GM21390 (cell line): ENCODE measurements around the gene GLDN.

Experiments used
- ATAC-seq: cut with Tn5 transposase; IDR thresholded peaks from one replicate; pipeline ENCODE4 v1.9.1; 2021; ENCODE audit not compliant: unreplicated experiment

Gene GLDN

DNA sequence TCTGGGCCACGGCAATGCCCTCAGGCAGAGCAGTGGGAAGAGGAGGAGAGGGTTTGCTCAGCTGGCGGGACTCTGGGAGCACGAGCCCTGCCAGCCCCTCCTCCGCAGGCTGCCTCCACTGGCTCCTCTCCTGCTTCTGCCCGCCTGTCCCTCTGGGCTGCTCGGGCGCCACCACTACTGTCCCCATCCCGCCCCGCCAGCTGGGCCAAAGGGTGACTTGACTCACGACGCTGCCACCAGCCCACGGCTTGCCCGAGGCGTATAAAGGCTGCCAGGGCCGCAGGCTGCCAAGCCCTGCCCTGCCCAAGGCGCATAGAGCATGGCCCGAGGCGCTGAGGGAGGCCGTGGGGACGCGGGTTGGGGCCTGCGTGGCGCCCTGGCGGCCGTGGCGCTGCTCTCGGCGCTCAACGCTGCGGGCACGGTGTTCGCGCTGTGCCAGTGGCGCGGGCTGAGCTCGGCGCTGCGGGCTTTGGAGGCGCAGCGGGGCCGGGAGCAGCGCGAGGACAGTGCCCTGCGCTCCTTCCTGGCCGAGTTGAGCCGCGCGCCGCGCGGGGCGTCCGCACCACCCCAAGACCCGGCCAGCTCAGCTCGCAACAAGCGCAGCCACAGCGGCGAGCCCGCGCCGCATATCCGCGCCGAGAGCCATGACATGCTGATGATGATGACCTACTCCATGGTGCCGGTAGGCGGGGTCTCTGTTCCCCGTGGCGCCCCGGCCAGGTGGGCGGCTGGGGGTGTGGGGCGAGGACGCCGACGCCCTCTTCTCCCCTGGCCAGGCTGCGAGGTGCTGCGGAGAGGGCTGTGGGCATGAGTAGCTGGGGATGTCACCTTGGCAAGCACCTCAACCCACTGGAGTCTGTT lies at the start of gene GLDN:
TSS of gene GLDN (plus strand) at position 290 of the 861 bp plus-strand sequence. CDS start at position 320, 30 bp downstream.
- no peak for ATAC-seq

DNA sequence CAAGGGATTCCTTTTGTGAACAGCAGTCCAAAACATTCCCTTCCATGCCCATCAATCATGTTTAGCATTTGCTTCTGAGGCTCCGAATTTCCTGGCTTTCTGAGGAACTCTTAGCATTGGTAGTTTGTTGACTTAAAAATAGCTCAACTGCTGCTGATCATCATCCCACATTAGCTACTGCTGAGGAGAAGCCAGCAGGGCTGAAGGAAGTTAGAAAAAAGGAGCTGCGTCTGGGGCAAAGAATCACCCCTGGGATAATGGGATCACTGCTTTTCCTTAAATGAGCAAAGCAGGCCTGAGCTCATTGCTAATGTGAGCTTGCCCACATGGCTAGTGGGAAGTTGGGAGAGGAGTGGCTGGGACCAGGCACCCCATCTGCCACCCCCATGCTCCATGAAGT lies 42.8 kb upstream of the GLDN start:
- no peak for ATAC-seq

DNA sequence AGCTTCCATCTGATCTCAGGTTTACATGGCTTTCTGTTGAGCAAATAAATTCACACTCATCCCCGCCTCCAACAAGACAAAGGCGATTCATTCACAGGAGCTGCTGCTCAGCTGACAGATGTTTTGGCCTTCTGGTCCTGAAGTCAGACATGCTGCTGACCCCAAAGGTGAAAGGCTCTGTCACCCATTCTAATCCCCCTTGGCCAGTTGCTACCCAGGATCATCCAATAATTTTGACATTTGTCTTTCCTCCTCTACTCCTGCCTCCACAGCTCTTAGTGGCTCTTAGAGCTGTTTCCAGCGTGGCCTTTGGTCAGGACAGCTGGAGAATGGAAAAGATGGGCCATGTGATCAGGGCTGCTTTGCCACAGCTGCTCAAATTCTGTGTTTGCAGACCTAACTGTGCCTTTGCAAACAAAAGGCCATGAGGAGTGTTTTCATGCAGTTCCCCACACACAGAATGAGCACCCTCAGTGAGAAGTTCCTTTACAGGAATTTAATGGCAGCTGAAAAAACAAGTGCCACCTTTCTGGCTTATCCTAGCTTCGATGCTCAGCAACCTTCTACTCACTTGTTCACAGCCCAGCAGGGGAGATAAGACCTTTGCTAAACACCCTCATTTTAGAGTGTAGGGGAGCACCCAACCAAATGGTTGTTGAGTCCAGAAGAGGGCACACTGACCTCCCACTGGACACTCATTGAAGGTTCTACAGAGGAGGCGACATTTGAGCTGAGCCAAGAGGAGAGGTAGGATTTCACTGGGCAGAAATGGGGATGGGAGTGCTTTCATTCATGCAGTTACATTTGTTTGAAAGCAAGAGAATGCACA lies 42.1 kb upstream of the GLDN start:
- no peak for ATAC-seq

DNA sequence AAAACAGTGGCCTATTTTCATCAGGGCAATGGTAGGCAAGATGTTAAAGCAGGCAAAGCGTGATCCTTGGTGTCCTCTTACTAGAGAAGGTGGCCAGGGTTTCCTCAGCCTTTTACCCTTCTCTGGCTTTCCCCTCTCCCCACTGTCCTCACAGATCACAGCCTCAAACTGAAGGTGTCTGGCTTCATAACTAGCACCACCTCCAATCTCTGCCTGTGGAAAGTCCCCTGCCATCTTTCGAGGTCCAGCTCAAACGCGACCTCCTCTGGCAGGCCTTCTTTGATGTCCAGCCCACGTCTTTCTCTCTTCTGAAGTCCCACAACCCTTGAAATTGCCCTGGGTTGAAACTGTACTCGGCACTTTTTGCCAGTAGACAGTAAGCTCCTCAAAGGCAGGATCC lies 39.0 kb upstream of the GLDN start:
- ATAC-seq, result no peak

DNA sequence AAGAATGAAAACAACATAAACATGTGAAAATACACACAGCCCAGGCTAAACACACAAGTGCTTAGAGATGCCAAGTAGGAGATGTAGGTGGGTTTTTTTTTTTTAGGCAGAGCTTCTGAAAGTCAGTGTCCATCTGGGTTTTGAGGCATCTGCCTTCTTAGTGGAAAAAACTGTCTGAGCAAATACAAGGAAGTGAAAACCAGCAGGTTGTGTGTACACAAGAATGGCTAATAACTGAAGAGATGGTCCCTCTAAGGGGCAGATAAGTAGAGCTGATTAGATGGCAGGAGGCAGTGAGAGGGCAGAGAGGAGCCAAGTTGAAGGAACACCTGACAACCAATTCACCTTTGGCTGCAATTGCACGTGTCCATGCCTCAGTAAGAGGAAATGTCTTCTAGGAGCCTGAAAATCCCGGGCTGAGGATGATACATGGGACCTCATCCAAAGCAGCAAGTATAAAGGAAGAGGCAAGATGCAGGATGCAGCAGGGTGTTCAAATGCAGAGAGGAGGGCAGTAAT lies 37.9 kb upstream of the GLDN start:
- no peak for ATAC-seq

DNA sequence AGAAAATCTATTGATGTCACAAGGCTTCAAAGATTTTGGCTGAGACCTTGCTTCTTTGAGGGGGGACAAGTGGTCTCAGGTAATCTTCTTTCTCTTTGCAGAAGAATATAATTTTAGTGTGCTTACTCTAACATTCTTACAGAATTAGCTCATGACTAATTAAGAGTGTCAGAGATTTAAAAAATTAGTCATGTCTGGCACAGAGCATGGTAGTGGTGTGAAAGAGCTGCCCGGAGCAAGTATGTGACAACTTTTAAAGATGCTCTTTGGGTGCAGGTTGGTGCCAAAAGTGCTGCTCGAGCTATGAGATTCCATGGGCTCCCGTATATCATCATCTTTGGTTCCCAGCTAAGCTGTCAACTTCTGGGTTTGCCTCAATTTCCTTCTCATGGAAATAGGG lies 34.1 kb upstream of the GLDN start:
- no peak for ATAC-seq

DNA sequence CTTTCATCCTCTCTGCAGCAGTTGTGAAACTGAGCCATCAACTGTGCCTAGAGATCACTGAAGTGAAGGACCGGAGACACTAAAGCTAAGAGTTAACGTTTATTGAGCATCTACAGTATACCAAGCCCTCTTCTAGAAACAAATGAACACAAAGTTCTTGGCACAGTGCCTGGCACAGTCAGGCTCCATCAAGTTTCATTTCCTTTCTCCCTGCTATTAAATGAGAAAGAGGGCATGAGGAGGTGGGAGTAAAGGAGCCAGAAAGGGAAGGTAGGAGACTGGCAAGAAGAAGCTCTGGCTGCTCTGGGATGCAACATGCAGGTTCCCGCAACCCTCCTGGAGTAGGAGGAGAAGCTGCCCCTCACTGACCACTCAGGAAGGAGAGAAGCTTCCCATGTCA lies 33.6 kb upstream of the GLDN start:
- no peak for ATAC-seq

DNA sequence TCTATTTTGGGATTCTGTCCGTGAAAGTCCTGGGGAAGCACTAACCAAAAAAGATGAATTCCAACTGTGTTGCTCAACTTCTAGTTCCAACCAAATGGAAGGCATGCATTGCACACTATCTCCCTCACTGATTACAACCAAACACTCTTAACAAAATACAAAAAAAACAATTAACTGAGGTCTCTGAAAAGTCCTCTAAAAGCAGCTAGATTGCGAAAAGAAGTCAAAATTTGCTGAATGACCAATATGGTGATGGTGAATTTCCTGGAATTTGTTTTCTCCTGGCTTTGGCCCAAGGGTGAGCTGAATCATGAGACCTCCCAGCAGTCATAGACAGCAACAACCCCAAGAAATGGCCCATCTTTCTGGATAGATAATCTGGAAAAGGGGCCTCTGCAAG lies 31.4 kb upstream of the GLDN start:
- ATAC-seq, result no peak

DNA sequence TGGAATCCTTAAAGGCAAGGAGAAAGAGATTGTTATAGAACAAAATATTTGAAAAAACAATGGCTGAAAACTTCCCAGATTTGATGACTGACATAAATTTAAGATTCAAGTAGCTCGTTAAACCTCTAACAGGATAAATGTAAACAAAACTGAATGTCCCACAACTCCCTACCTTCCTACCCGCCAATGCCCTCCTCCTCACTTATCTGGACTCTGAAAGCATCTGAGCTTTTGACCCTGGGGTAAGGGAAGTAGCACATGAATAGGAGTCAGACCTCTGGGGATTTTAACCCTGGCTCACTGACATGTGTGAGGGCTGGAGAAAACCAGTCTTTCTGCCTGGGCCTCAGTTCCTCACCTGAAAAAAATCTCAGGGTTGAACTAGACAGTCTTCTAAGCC lies 29.9 kb upstream of the GLDN start:
- ATAC-seq, result no peak

DNA sequence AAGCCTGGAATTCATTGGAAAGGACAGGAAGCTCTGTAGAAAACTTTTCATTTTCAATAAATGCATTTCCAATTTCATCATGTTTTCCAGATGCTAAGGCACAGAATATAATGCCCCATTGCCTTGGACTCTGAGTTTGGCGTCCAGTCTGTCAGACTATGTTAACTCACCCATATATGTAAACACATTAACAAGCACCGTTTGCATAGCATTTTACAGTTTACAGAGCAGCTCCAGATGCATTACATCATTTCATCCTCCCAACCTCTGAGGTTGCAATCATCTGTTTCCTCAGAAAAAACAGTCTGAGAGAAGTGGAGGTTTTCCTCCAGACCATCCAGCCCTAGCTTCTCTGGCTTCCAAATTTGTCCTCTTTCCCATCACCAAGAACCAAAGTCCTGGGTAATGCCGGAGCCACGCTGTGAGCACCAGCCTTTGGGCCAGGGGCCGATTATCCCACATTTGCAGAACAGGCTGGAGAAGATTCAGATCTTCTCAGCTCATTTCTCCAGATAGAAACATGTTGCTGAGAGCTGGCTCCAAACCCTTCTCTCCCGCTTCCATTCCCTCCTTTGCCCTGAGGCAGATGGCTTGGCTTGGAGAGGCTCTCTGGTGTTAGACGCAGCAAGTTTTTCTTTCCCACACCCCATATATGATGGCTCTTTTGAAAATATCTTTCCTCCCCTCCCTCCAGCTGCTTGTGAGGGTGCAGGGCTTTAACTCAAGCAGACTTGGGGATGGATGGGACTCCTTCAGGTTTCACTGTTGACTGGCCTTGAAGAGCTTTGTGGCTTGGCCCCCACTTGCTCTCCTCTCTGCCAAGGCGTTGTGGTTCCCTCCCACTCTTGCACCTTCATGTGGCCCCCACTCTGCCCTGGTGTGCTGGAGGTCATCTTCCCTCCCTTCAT lies 29.0 kb upstream of the GLDN start:
- ATAC-seq, result no peak

DNA sequence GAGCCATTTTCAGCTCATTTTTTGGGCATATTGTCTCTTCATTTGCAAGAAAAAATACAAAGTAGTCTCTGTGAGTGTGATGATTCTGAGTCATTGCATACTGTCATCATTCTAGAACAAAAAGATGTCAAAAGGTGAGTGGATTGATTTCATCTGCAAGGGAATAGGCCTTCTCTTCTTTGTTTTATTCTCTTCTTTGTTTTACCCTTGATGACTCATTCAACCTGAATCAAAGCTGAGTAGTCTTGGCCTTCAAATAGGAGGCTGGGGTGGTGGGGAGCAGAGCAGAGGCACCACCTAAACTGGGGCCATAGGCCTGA lies 28.4 kb upstream of the GLDN start:
- no peak for ATAC-seq

DNA sequence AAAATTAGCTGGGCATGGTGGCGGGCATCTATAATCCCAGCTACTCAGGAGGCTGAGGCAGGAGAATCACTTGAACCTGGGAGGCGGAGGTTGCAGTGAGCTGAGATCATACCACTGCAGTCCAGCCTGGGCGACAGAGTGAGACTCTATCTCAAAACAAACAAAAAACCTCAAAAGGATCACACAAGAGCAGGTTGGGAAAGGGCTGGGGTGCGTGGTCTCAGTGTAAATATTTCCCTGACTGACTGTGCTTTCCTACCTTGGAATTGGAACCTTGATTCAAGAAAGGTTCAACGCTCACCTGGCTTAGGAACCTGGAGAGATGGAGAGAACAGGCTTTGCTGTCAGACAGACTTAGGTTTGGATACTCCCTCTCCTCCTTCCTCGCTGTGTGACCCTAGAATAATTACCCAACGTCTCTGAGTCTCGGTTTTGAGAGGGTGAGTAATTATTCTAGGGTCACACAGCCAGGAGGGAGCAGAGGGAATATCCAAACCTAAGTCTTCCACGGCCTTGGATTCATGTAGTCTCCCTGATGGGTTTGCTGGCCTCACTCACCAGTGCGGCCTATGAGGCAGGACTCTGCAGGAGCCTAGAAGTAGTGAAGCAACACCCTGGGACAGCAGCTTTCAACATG lies 27.7 kb upstream of the GLDN start:
- no peak for ATAC-seq

DNA sequence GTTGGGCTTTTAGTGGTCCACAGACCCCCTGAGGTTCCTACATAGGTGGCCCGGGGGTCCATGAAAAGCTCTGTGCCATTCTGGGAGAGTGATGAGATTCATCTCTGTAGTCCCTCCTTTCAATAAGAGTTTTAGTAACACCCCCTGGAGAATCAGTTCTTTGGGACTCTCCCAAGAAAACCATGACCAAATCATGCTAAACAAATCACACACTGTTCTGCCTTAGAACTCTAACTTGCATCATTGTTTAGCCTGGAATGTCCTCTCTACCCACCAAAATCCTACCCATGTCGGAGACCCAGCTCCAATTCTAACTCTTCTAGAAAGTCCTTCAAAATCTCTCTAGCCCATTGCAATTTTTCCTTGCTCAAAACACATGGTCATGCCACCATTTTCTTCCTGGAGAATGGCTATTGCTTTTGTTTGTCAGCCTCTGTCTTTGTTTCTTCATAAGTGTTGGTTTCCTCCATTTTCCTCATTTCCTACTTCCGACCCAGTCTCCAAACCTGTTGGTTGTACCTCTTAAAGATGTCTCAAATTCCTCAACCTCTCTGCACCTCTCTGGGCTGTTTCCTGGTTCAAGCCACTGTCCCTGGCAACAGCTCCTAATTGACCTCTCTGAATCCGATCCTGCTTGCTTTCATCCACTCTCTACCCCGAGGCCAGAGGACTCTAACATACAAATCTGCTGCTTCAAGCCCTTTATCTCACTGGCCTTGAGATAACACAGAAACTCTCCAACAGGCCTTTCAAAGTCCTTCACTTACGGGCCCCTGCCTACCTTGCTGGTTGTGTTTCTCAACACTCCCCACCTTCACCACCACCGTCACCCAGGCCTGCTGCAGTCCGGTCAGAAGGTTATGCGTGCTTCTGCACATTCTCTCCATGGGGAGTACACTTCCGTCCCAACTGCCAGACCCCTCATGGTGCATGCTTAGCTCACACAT lies 26.8 kb upstream of the GLDN start:
- no peak for ATAC-seq

DNA sequence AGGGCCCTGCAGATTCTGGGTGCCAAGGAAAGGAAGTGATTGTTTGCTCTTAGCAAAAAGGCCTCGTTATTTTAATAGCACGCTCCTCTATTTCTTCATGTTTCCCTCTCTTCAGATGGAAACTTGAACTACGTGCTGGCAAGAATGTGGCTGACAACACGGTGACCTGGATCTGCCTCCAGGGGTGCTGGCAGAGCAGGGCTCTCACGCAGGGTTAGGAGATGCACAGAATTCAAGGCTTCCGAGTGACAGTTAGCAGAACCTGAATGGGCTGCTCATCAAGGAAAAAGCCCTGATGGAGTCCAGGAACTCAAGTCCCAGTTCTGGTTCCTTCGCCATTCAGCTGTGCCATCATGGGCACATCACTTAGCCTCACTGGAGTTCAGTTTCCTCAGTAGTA lies 25.7 kb upstream of the GLDN start:
- no peak for ATAC-seq

DNA sequence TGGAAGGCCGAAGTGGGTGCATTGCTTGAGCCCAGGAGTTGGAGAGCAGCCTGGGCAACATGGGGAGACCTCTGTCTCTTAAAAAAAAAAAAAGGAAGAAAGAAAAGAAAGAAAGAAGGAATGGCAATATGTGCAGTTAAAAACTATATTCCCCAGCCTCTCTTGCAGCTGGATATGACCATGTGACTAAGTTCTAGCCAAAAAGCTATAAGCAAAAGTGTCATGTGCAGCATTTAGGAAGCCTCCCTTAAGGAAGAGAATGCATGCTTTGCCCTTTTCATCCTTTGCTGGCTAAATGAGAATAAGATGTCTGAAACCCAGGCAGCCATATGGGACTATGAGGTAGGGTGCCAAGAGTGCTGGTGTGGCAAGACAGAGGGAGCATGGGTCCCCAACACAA lies 24.8 kb upstream of the GLDN start:
- no peak for ATAC-seq

DNA sequence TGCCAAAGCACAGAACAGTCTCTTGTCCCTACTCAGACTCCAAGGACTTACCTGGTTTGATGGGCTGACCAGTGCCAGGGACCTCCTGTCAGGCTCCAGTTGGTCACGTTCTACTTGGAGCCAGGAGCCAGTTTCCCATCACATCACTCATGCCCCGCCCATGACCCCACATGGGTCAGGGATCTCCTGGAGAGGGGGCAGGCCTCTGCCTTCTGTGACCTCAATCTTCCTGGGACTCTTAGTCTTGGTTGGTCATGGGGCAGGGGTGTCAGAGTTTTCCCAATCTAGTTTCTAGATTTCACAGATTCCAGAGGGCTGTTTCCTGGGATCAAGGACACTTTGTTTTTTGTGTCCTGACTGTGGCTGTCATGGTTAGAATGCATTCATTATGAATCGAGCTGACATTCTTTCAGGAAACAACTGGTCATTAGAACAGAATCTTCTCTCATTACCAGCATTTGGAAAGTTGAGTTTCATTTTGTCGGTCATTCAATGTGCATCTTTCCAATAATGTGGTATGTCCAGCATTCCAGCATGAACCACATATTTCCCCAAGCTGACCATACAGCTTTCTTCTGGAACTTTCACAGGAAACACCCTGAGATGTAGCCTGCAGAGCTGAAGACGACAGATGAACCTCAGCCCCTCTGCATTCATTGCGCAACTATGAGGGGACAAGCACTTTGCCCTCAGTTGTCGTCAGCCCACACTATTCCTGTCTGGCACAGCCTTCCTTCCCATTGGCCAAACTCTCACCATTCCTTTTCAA lies 22.9 kb upstream of the GLDN start:
- no peak for ATAC-seq

DNA sequence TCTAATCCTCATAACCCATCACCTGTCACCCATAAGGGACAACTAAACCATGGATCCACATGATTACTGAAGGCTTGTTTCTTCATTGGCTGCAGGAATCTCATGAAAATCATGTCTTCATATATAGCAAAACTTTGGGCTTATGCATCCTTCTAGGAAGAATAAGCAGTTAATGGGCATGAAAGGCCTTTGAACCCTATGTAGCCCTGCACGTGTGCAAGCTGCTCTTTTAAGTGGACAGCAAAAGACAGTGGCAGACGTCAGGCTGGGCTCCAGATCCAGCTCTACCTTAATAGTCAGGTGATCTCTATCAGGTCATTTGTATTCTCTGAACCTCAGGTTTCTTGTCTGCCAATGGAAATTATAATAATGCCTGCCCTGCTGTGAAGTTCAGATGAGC lies 21.9 kb upstream of the GLDN start:
- ATAC-seq, result no peak

DNA sequence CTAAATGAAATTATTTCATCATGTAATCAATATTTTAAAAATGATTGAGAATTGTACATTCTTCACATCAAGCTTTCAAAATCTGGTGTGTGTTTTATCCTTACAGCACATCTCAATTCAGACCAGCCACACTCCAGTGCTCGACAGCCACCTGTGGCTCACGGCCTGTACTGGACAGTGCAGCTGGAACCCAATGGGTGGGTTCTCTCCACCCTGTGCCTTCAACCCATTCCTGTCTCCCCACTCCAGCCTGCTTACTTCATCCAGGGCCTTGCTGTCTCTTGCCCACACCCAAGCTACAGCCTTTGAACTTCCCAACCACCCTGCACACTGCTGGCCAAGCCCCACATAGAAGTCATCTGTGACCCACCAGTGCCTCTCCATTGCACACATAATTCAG lies 20.6 kb upstream of the GLDN start:
- no peak for ATAC-seq

DNA sequence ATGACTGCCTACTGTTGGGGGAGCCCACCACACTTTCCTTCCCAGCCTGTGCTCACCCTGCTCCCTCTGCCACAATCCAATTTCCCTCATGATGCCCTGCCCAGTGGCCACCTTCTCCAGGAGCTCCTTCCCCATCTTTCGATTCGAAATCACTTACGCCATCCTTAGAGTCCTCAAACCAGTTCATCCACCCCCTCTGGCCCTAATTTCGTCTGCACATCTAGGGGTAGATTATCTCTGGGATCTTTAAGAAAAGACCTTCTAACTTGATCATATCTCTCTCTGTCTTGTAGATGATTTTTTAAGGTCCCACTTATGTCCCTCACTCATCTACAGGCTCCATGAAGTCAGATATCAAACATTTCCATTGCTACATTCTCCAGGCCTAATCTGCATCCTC lies 20.1 kb upstream of the GLDN start:
- no peak for ATAC-seq
